Superior temporal gyrus (tissue), 1 donor: ENCODE results near the gene GTF2H2C_2.
A peak's percentile ranks its signal among the peaks of the same experiment; 100 is the strongest.
"Not testable (repeated sequence)": the region's sequence is repeated elsewhere in the genome, so short reads cannot be mapped to it uniquely, and the experiment has no call there.

ENCODE experiments used
- DNase-seq: peaks from one replicate; pipeline ENCODE4 v3.0.0-alpha.2; 2016; ENCODE audit errors: extremely low spot score

GTF2H2C_2 gene

GRCh38 chr5:70415117-70415516 lies at the start of gene GTF2H2C_2:
Gene GTF2H2C_2, plus strand, starts transcription at chr5:70415368.
- not testable (repeated sequence) for DNase-seq

- DNase-seq, result peak; percentile 2
These were observed 14.0 kb upstream of the GTF2H2C_2 start for GRCh38 chr5:70400984-70401686.

GRCh38 chr5:70421322-70421721 lies 6.2 kb downstream of the GTF2H2C_2 start:
- DNase-seq, result not testable (repeated sequence)

- not testable (repeated sequence) for DNase-seq
These were observed 8.0 kb downstream of the GTF2H2C_2 start for GRCh38 chr5:70423215-70423614.

GRCh38 chr5:70438518-70438917 lies 23.4 kb downstream of the GTF2H2C_2 start:
- not testable (repeated sequence) for DNase-seq

- DNase-seq, result not testable (repeated sequence)
These were observed 34.4 kb downstream of the GTF2H2C_2 start for GRCh38 chr5:70449565-70449964.

GRCh38 chr5:70451249-70451984 lies 36.2 kb downstream of the GTF2H2C_2 start:
- DNase-seq, result not testable (repeated sequence)

GRCh38 chr5:70457093-70457492 lies 41.9 kb downstream of the GTF2H2C_2 start:
- DNase-seq, result not testable (repeated sequence)

- not testable (repeated sequence) for DNase-seq
These were observed 44.0 kb downstream of the GTF2H2C_2 start for GRCh38 chr5:70459188-70459587.

GRCh38 chr5:70461984-70462383 lies 46.8 kb downstream of the GTF2H2C_2 start:
- DNase-seq, result not testable (repeated sequence)

- not testable (repeated sequence) for DNase-seq
These were observed 49.0 kb downstream of the GTF2H2C_2 start for GRCh38 chr5:70464019-70464637.

GRCh38 chr5:70469926-70470509 lies 54.9 kb downstream of the GTF2H2C_2 start:
- DNase-seq, result not testable (repeated sequence)
